D721Med (cell line): Measurements from ENCODE around the gene CRX.

Experiments used
- DNase-seq: peaks from one replicate; pipeline ENCODE4 v3.0.0; 2011; ENCODE audit warnings: low spot score; ENCODE audit not compliant: insufficient read length
- FAIRE-seq: peaks from 2 replicates; lab custom pipeline; 2011; peaks lifted over from hg19 to GRCh38; lab: Jason Lieb, UNC
- CTCF ChIP-seq: IDR thresholded peaks from 2 replicates; pipeline ENCODE4 v1.5.1; 2012; ENCODE audit warnings: mild to moderate bottlenecking, control low read depth; ENCODE audit not compliant: insufficient read depth; ENCODE audit errors: missing control alignments

The CRX gene

DNA sequence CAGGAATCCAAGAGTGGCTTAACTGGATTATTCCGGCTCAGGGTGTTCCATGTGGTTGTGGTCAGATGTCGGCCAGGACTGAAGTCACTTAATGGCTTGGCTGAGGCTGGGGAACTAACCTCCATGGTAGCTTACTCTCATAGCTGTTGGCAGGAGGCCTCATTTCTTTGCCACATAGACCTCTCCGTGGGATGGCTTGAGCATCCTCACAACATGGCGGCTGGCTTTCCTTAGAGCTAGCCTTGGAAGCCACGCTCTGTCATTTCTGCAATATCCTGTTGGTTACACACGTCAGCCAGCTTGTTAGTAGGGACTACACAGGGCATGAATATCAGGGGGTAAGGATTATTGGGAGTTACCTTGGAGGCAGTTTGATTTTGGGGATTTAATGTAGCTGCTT, 5.1 kb downstream of the CRX start:
- FAIRE-seq: peak; percentile 76
- no peak for DNase-seq
- TF ChIP-seq CTCF: no peak

- FAIRE-seq (no peak), DNase-seq (no peak)
- no peak for TF ChIP-seq CTCF
These were observed 11.0 kb downstream of the CRX start for GRCh38 chr19:47832723-47833122.

- DNase-seq (no peak), FAIRE-seq (no peak)
These were observed 14.3 kb downstream of the CRX start for GRCh38 chr19:47836038-47836437.

DNA sequence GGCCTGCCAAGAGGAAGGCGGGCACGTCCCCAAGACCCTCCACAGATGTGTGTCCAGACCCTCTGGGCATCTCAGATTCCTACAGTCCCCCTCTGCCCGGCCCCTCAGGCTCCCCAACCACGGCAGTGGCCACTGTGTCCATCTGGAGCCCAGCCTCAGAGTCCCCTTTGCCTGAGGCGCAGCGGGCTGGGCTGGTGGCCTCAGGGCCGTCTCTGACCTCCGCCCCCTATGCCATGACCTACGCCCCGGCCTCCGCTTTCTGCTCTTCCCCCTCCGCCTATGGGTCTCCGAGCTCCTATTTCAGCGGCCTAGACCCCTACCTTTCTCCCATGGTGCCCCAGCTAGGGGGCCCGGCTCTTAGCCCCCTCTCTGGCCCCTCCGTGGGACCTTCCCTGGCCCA, 17.7 kb downstream of the CRX start:
- DNase-seq (no peak), FAIRE-seq (no peak)
- no peak for TF ChIP-seq CTCF

More at GRCh38 chr19:47836038-47836437, 14.3 kb downstream of the CRX start:
- no peak for TF ChIP-seq CTCF

GRCh38 chr19:47839913-47840312, 18.2 kb downstream of the CRX start:
- FAIRE-seq: no peak
- TF ChIP-seq CTCF: no peak
- no peak for DNase-seq

DNA sequence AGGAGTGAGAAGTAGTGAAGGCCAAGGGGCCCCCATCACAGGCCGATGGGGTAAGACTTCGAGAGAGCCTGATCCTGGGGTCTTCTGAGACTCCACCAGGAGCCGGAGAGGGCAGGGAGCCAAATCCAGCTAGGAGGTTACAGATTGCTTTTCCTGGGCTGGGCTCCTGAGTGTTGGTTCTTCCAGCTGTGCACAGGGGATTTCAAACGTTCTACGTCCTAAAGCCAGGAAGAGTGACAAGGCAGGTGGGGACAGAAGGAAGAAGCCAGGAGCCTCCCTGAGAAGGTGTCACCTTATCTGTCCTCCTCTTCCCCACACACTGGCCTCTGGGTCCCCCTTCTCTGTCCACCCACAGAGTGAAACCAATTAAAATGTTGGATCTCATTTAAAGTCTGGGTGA, 21.2 kb downstream of the CRX start:
- FAIRE-seq (no peak), DNase-seq (no peak)
- TF ChIP-seq CTCF: no peak

GRCh38 chr19:47848425-47848822, 26.7 kb downstream of the CRX start:
- DNase-seq: no peak
- no peak for TF ChIP-seq CTCF
- FAIRE-seq: no peak
